Neural cell (in vitro differentiated cells): ENCODE data around the gene PAPPA2. TPM values are rescaled to one million over a fixed set of nuclear protein-coding genes. Genes with fewer than 3 reads are reported as not detected.

Source experiments
- H2AFZ ChIP-seq: fragments of 200-600, 300-800 bp; sonication (generic), shearing (Covaris generic); 2 replicates; pipeline ENCODE4 v1.6.0; 2014; ENCODE audit warnings: low read depth, mild to moderate bottlenecking, antibody characterized with exemption, low read length, moderate library complexity
- H3F3A ChIP-seq: fragments of 200-600 bp; shearing (Covaris generic); 2 replicates; pipeline ENCODE4 v1.6.1; 2016; ENCODE audit warnings: mild to moderate bottlenecking, moderate library complexity, mixed read lengths, antibody characterized with exemption, low read length; ENCODE audit not compliant: insufficient read depth, poor library complexity, severe bottlenecking
- H3K27ac ChIP-seq: fragments of 200-600, 300-800 bp; sonication (generic), shearing (Covaris generic); 2 replicates; pipeline ENCODE4 v1.5.1; 2014; ENCODE audit warnings: mild to moderate bottlenecking, low read length, moderate library complexity
- H3K27me3 ChIP-seq: fragments of 300-800, 200-600 bp; sonication (generic), shearing (Covaris generic); 2 replicates; pipeline ENCODE4 v1.6.0; 2014; ENCODE audit warnings: mild to moderate bottlenecking, low read depth, low read length, moderate library complexity; ENCODE audit not compliant: insufficient read depth
- H3K36me3 ChIP-seq: fragments of 300-800, 200-600 bp; sonication (generic), shearing (Covaris generic); 2 replicates; pipeline ENCODE4 v1.5.1; 2014; ENCODE audit warnings: mild to moderate bottlenecking, antibody characterized with exemption, low read length, moderate library complexity; ENCODE audit not compliant: insufficient read depth
- H3K4me2 ChIP-seq: fragments of 300-800, 200-600 bp; sonication (generic), shearing (Covaris generic); 2 replicates; pipeline ENCODE4 v1.6.0; 2014; ENCODE audit warnings: mild to moderate bottlenecking, low read length
- H3K4me3 ChIP-seq: fragments of 300-800, 200-600 bp; sonication (generic), shearing (Covaris generic); 2 replicates; pipeline ENCODE4 v1.5.1; 2014; ENCODE audit warnings: mild to moderate bottlenecking, low read length, moderate library complexity
- H3K79me2 ChIP-seq: fragments of 200-600 bp; shearing (Covaris generic); replicated peaks from 2 replicates; pipeline ENCODE4 v1.6.0; 2014; ENCODE audit warnings: mild to moderate bottlenecking, low read length, moderate library complexity; ENCODE audit not compliant: insufficient read depth
- H3K9ac ChIP-seq: fragments of 300-800, 200-600 bp; sonication (generic), shearing (Covaris generic); 2 replicates; pipeline ENCODE4 v1.6.1; 2016; ENCODE audit warnings: mild to moderate bottlenecking, low read length, mixed read lengths
- H3K9me2 ChIP-seq: fragments of 200-600 bp; shearing (Covaris generic); 2 replicates; pipeline ENCODE4 v1.6.1; 2016; ENCODE audit warnings: mild to moderate bottlenecking, low read length, mixed read lengths; ENCODE audit not compliant: insufficient read depth
- H3K9me3 ChIP-seq: fragments of 200-600, 300-800 bp; sonication (generic), shearing (Covaris generic); 2 replicates; pipeline ENCODE4 v1.6.1; 2016; ENCODE audit warnings: mild to moderate bottlenecking, mixed run types, low read length, moderate library complexity, mixed read lengths
- H4K20me1 ChIP-seq: fragments of 200-600 bp; shearing (Covaris generic); 2 replicates; pipeline ENCODE4 v1.6.1; 2016; ENCODE audit warnings: mild to moderate bottlenecking, mixed run types; ENCODE audit not compliant: insufficient read depth
- EP300 ChIP-seq: fragments of 450-650 bp; conservative IDR thresholded peaks from 2 replicates; pipeline ENCODE4 v1.6.1; 2014; ENCODE audit warnings: antibody characterized with exemption, mild to moderate bottlenecking, moderate library complexity; ENCODE audit not compliant: poor library complexity, severe bottlenecking
- EZH2 ChIP-seq: fragments of 200-600, 300-800 bp; shearing (Covaris generic), sonication (generic); IDR thresholded peaks from 2 replicates; pipeline ENCODE4 v1.6.1; 2014; ENCODE audit warnings: antibody characterized with exemption, low read length, borderline replicate concordance, mild to moderate bottlenecking; ENCODE audit not compliant: insufficient read depth, poor library complexity, severe bottlenecking
- MXI1 ChIP-seq: fragments of 450-650 bp; conservative IDR thresholded peaks from 2 replicates; pipeline ENCODE4 v1.6.1; 2014; ENCODE audit warnings: antibody characterized with exemption, mild to moderate bottlenecking; ENCODE audit not compliant: poor library complexity, severe bottlenecking
- POLR2AphosphoS5 ChIP-seq: IDR thresholded peaks from 2 replicates; pipeline ENCODE4 v1.6.1; 2012
- RAD21 ChIP-seq: fragments of 450-650 bp; conservative IDR thresholded peaks from 2 replicates; pipeline ENCODE4 v1.6.1; 2014; ENCODE audit warnings: antibody characterized with exemption, mild to moderate bottlenecking, moderate library complexity
- REST ChIP-seq: IDR thresholded peaks from 2 replicates; pipeline ENCODE4 v1.6.1; 2012; ENCODE audit warnings: borderline replicate concordance
- SMC3 ChIP-seq: fragments of 450-650 bp; conservative IDR thresholded peaks from 2 replicates; pipeline ENCODE4 v1.6.1; 2014; ENCODE audit warnings: antibody characterized with exemption, mild to moderate bottlenecking, moderate library complexity; ENCODE audit not compliant: poor library complexity
- TAF1 ChIP-seq: IDR thresholded peaks from 2 replicates; pipeline ENCODE4 v1.6.1; 2012; ENCODE audit warnings: low read depth
- polyA plus RNA-seq: library from polyadenylated mRNA; depleted of rRNA; stranded (reverse); fragments of >200 nt; gene quantifications from 2 replicates; pipeline ENCODE4 v1.2.3, GENCODE V29; 2014
- TF ChIP-seq, protein P1 (sequence below): fragments of 450-650 bp; IDR thresholded peaks from 2 replicates; pipeline ENCODE4 v1.5.1; 2014; ENCODE audit warnings: antibody characterized with exemption, mild to moderate bottlenecking, moderate library complexity; ENCODE audit not compliant: poor library complexity, severe bottlenecking

PAPPA2 gene
- polyA plus RNA-seq, 1 donor from 2014 or later: 0.59 TPM

GRCh38 chr1:176557543-176558258 is 94.7 kb downstream of the PAPPA2 start:
- H3K9me3 ChIP-seq: no peaks in the 10 kb centered on the region
- H3K27me3 ChIP-seq: no peaks in the 10 kb centered on the region
- H3K36me3 ChIP-seq: no peaks in the 10 kb centered on the region
- H3K27ac ChIP-seq: no peak overlapping the region
- no peak overlapping the region for H2AFZ ChIP-seq
- H3K4me2 ChIP-seq: no peak overlapping the region
- no peak overlapping the region for H3K4me3 ChIP-seq
- no peaks in the 10 kb centered on the region for H3K9me2 ChIP-seq
- H4K20me1 ChIP-seq: no peaks in the 10 kb centered on the region
- TF ChIP-seq TAF1 (no peak), POLR2AphosphoS5 (no peak), EP300 (no peak), EZH2 (no peak), SMC3 (no peak), RAD21 (no peak), MXI1 (no peak)
- H3K9ac ChIP-seq: no peak overlapping the region
- H3K79me2 ChIP-seq: no peaks in the 10 kb centered on the region
- no peaks in the 10 kb centered on the region for H3F3A ChIP-seq

DNA sequence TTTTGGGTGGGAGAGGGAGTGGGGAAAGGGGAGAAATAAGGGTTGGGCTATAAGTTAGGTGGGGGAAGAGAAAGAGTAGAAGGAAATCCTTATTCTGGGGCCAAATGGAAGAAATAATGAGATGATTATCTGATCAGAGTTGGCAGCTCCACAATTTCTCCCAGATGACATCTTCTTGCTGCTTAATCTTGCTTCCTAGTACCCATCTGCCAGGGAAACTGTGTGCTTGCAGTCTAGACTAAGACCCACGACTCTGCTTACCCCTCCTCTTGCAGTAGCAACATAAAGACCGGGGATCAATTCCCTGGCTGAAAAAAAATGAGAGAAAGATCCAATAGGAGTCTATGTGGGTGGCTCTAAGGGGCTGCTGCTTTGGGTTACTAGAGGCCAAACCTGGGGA is 95.6 kb downstream of the PAPPA2 start:
- no peak for TF ChIP-seq EP300
- no peak for TF ChIP-seq SMC3
- no peak for TF ChIP-seq MXI1
- TF ChIP-seq REST: no peak
- no peak for TF ChIP-seq POLR2AphosphoS5
- TF ChIP-seq, protein P1, sequence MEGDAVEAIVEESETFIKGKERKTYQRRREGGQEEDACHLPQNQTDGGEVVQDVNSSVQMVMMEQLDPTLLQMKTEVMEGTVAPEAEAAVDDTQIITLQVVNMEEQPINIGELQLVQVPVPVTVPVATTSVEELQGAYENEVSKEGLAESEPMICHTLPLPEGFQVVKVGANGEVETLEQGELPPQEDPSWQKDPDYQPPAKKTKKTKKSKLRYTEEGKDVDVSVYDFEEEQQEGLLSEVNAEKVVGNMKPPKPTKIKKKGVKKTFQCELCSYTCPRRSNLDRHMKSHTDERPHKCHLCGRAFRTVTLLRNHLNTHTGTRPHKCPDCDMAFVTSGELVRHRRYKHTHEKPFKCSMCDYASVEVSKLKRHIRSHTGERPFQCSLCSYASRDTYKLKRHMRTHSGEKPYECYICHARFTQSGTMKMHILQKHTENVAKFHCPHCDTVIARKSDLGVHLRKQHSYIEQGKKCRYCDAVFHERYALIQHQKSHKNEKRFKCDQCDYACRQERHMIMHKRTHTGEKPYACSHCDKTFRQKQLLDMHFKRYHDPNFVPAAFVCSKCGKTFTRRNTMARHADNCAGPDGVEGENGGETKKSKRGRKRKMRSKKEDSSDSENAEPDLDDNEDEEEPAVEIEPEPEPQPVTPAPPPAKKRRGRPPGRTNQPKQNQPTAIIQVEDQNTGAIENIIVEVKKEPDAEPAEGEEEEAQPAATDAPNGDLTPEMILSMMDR: no peak
- TF ChIP-seq RAD21: no peak
- TF ChIP-seq TAF1: no peak
- no peak for TF ChIP-seq EZH2
- Histone ChIP-seq H3K27me3 (no peaks in the 10 kb centered on the region), H3K27ac (no peak overlapping the region), H3K9me2 (no peaks in the 10 kb centered on the region), H2AFZ (no peak overlapping the region), H3K9ac (peak overlapping the region; percentile 20), H3F3A (no peaks in the 10 kb centered on the region), H4K20me1 (no peaks in the 10 kb centered on the region), H3K9me3 (no peaks in the 10 kb centered on the region), H3K36me3 (no peaks in the 10 kb centered on the region), H3K4me2 (no peak overlapping the region), H3K79me2 (no peaks in the 10 kb centered on the region), H3K4me3 (no peak overlapping the region)
